Keratinocyte (primary cell): ENCODE data around the gene CER1. TPM values are rescaled to one million over a fixed set of nuclear protein-coding genes. Genes with fewer than 3 reads are reported as not detected.

Experiments
- DNase-seq: peaks from one replicate; pipeline ENCODE4 v3.0.0-alpha.2; 2011; ENCODE audit warnings: low read depth, missing footprints, low spot score
- FAIRE-seq: peaks from 2 replicates; lab custom pipeline; 2011; peaks lifted over from hg19 to GRCh38; lab: Jason Lieb, UNC
- H2AFZ ChIP-seq: 2 replicates; pipeline ENCODE4 v1.6.0; 2012; ENCODE audit warnings: low read length, control low read depth, inconsistent platforms; ENCODE audit not compliant: control insufficient read depth
- H3K27ac ChIP-seq: 2 replicates; pipeline ENCODE4 v1.5.1; 2011; ENCODE audit warnings: low read length; ENCODE audit not compliant: control insufficient read depth, insufficient read depth
- H3K27me3 ChIP-seq: 3 replicates; pipeline ENCODE4 v1.6.0; 2011; ENCODE audit warnings: low read length; ENCODE audit not compliant: control insufficient read depth, insufficient read depth; ENCODE audit errors: extremely low read depth
- H3K36me3 ChIP-seq, 2 experiments: 2 replicates in 1 of 2; 3 replicates in 1 of 2; pipeline ENCODE4 v1.5.1; 2011; ENCODE audit warnings: low read length in 2 of 2, mild to moderate bottlenecking in 1 of 2; ENCODE audit not compliant: control insufficient read depth in 2 of 2, insufficient read depth in 2 of 2; ENCODE audit errors: extremely low read depth in 1 of 2
- H3K4me1 ChIP-seq: 3 replicates; pipeline ENCODE4 v1.5.1; 2011; ENCODE audit warnings: low read length; ENCODE audit not compliant: control insufficient read depth, insufficient read depth; ENCODE audit errors: extremely low read depth
- H3K4me2 ChIP-seq: 3 replicates; pipeline ENCODE4 v1.6.0; 2011; ENCODE audit warnings: low read depth, low read length; ENCODE audit not compliant: control insufficient read depth, insufficient read depth; ENCODE audit errors: extremely low read depth
- H3K4me3 ChIP-seq, 3 experiments: fragments of 200-600 bp in 1 of 3; sonication (generic) in 1 of 3; 2 replicates in 2 of 3; 3 replicates in 1 of 3; pipeline ENCODE4 v1.5.1; 2011 to 2016; ENCODE audit warnings: low read length in 3 of 3, mild to moderate bottlenecking in 3 of 3, control low read depth in 2 of 3, inconsistent platforms in 1 of 3, low read depth in 1 of 3, mixed read lengths in 1 of 3, mixed run types in 1 of 3, moderate library complexity in 1 of 3; ENCODE audit not compliant: control insufficient read depth in 2 of 3, insufficient read depth in 2 of 3; ENCODE audit errors: extremely low read depth in 1 of 3
- H3K79me2 ChIP-seq: 2 replicates; pipeline ENCODE4 v1.6.0; 2012; ENCODE audit warnings: low read length; ENCODE audit not compliant: control insufficient read depth, insufficient read depth
- H3K9ac ChIP-seq: 3 replicates; pipeline ENCODE4 v1.6.0; 2011; ENCODE audit warnings: low read length; ENCODE audit not compliant: control insufficient read depth, insufficient read depth; ENCODE audit errors: extremely low read depth
- H3K9me1 ChIP-seq: 3 replicates; pipeline ENCODE4 v1.6.0; 2011; ENCODE audit warnings: low read length; ENCODE audit not compliant: control insufficient read depth, insufficient read depth; ENCODE audit errors: extremely low read depth
- H3K9me3 ChIP-seq: 2 replicates; pipeline ENCODE4 v1.5.1; 2012; ENCODE audit warnings: low read depth, low read length; ENCODE audit not compliant: control insufficient read depth
- H4K20me1 ChIP-seq: 3 replicates; pipeline ENCODE4 v1.6.0; 2011; ENCODE audit warnings: low read length; ENCODE audit not compliant: control insufficient read depth, insufficient read depth; ENCODE audit errors: extremely low read depth
- EZH2 ChIP-seq: IDR thresholded peaks from one replicate; pipeline ENCODE4 v1.6.1; 2012; ENCODE audit warnings: inconsistent platforms, mild to moderate bottlenecking, low read length, moderate library complexity
- dilution Hi-C: fragments of 300-500 bp; cut with MboI; formaldehyde crosslinking; loops from one replicate; pipeline ENCODE4 v1.7.0; 2020; ENCODE audit warnings: low sequenced_read_pairs; ENCODE audit not compliant: extremely low pct_ligation_motif_present
- polyA plus RNA-seq, 5 experiments: library from polyadenylated mRNA; depleted of rRNA in 3 of 5; stranded (reverse) in 3 of 5; stranded (forward) in 1 of 5; unstranded in 1 of 5; fragments of >200 nt; gene quantifications; 1 replicate in 1 of 5; 2 replicates in 3 of 5; 3 replicates in 1 of 5; pipeline versions ENCODE4 v1.2.1 to v1.2.3, GENCODE V29; 2011 to 2012; ENCODE audit warnings: missing spikeins in 2 of 5, low read depth in 1 of 5, low replicate concordance in 1 of 5
- TF ChIP-seq, protein P1 (sequence below), 3 experiments: IDR thresholded peaks in 1 of 3; conservative IDR thresholded peaks in 1 of 3; optimal IDR thresholded peaks in 1 of 3; 2 replicates in 2 of 3; 3 replicates in 1 of 3; pipeline versions ENCODE3 to v1.5.1; 2011; ENCODE audit warnings: low read length in 3 of 3, mild to moderate bottlenecking in 3 of 3, moderate library complexity in 2 of 3, control low read depth in 1 of 3, inconsistent platforms in 1 of 3; ENCODE audit not compliant: insufficient read depth in 2 of 3; ENCODE audit errors: extremely low read depth in 1 of 3

CER1 gene
- polyA plus RNA-seq, 1 donor (not counting 4 experiments of a cell fraction or from before 2014, with no cell fraction given), result not detected

DNA sequence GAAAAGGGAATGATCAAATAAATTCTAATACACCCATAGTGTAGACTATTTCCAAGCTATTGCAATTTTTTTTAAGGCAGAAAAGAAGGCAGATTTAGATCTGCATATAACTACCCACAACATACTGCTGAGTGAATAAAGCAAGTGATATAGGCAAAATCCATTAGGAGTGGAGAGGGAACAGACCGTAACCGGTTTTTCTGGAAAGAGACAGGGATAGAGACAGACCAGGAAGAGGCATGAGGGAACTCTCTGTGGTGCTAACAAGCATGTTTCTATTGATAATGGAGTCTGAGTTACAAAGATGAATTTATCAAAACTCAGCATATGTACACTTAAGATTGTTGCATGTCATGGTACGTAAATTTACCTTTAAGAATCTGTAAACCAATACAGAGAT, 43.8 kb downstream of the CER1 start:
- no peak overlapping the region for H2AFZ ChIP-seq
- H3K9ac ChIP-seq, result no peak overlapping the region
- H3K4me3 ChIP-seq, result no peak overlapping the region
- no peaks in the 10 kb centered on the region for H3K4me1 ChIP-seq
- dilution Hi-C loops, result no loop called here
- no peaks in the 10 kb centered on the region for H3K9me3 ChIP-seq
- H3K4me2 ChIP-seq, result no peak overlapping the region
- FAIRE-seq, result no peak
- H4K20me1 ChIP-seq, result no peaks in the 10 kb centered on the region
- H3K27me3 ChIP-seq, result no peaks in the 10 kb centered on the region
- no peaks in the 10 kb centered on the region for H3K9me1 ChIP-seq
- no peak overlapping the region for H3K27ac ChIP-seq
- DNase-seq, result no peak
- H3K36me3 ChIP-seq, result peaks cover 0 to 1% of the 10 kb centered on the region in 2 experiments
- H3K79me2 ChIP-seq, result no peaks in the 10 kb centered on the region
- TF ChIP-seq EZH2, result no peak
- TF ChIP-seq, protein P1, sequence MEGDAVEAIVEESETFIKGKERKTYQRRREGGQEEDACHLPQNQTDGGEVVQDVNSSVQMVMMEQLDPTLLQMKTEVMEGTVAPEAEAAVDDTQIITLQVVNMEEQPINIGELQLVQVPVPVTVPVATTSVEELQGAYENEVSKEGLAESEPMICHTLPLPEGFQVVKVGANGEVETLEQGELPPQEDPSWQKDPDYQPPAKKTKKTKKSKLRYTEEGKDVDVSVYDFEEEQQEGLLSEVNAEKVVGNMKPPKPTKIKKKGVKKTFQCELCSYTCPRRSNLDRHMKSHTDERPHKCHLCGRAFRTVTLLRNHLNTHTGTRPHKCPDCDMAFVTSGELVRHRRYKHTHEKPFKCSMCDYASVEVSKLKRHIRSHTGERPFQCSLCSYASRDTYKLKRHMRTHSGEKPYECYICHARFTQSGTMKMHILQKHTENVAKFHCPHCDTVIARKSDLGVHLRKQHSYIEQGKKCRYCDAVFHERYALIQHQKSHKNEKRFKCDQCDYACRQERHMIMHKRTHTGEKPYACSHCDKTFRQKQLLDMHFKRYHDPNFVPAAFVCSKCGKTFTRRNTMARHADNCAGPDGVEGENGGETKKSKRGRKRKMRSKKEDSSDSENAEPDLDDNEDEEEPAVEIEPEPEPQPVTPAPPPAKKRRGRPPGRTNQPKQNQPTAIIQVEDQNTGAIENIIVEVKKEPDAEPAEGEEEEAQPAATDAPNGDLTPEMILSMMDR (optimal IDR thresholded peaks at IDR 0.05 in 1 of 3, IDR thresholded peaks at IDR 0.05 in 1 of 3, conservative IDR thresholded peaks at IDR 0.05 in 1 of 3; ENCODE audit: extremely low read depth in 1 of 3, insufficient read depth in 2 of 3, low read length in 3 of 3), result no peak

- Histone ChIP-seq H4K20me1 (no peaks in the 10 kb centered on the region), H3K27ac (no peak overlapping the region), H2AFZ (no peak overlapping the region), H3K4me3 (no peak overlapping the region), H3K4me1 (no peaks in the 10 kb centered on the region), H3K4me2 (no peak overlapping the region), H3K9me3 (no peaks in the 10 kb centered on the region), H3K36me3 (peaks cover 0 to 1% of the 10 kb centered on the region in 2 experiments), H3K79me2 (no peaks in the 10 kb centered on the region), H3K9ac (no peak overlapping the region), H3K9me1 (no peaks in the 10 kb centered on the region), H3K27me3 (no peaks in the 10 kb centered on the region)
- dilution Hi-C loops, result no loop called here
- FAIRE-seq (no peak), DNase-seq (no peak)
- TF ChIP-seq, protein P1 (optimal IDR thresholded peaks at IDR 0.05 in 1 of 3, IDR thresholded peaks at IDR 0.05 in 1 of 3, conservative IDR thresholded peaks at IDR 0.05 in 1 of 3; ENCODE audit: extremely low read depth in 1 of 3, insufficient read depth in 2 of 3, low read length in 3 of 3), result no peak
- TF ChIP-seq EZH2, result no peak
Measured at GRCh38 chr9:14677872-14678271, 44.7 kb downstream of the CER1 start.
